ENCODE results near the gene KYNU. TPM values are rescaled to one million over a fixed set of nuclear protein-coding genes. Genes with fewer than 3 reads are reported as not detected.
"Not testable (repeated sequence)": the region's sequence is repeated elsewhere in the genome, so short reads cannot be mapped to it uniquely, and the experiment has no call there.

The KYNU gene
- total and polyA plus RNA-seq, 9 of the 15 experiments (the other 6 are each of a cell fraction or from before 2014, with no cell fraction given), result 2.6 to 11.6 (median 7.2) TPM

GRCh38 chr2:142863485-142863961 is 13.9 kb upstream of the KYNU start:
- Histone ChIP-seq H3K9ac (ENCODE audit: insufficient read depth in 1 of 2, low read depth in 2 of 2, low read length in 2 of 2) (no peak overlapping the region), H4K20me1 (replicated peaks; ENCODE audit: control insufficient read depth, insufficient read depth, low read length) (no peaks in the 10 kb centered on the region), H3K9me3 (replicated peaks; ENCODE audit: control insufficient read depth, insufficient read depth, low read depth, low read length) (no peaks in the 10 kb centered on the region), H3K27ac (ENCODE audit: extremely low read depth, low read depth, low read length) (no peak overlapping the region), H3K9me1 (ENCODE audit: control insufficient read depth, insufficient read depth, low read length) (no peaks in the 10 kb centered on the region), H3K79me2 (ENCODE audit: control insufficient read depth, insufficient read depth, low read length) (no peaks in the 10 kb centered on the region), H3K4me3 (no peak overlapping the region), H2AFZ (ENCODE audit: low read depth, low read length) (no peak overlapping the region), H3K4me2 (ENCODE audit: insufficient read depth, low read length) (no peak overlapping the region), H3K27me3 (ENCODE audit: control insufficient read depth in 2 of 2, insufficient read depth in 2 of 2, low read length in 2 of 2) (no peaks in the 10 kb centered on the region), H3K36me3 (ENCODE audit: control insufficient read depth, insufficient read depth, low read length) (no peaks in the 10 kb centered on the region), H3K4me1 (replicated peaks in 1 of 2; ENCODE audit: control insufficient read depth in 2 of 2, insufficient read depth in 2 of 2, low read length in 2 of 2) (no peaks in the 10 kb centered on the region; a peak in 1 of 5 replicates)
- FAIRE-seq, result no peak
- intact Hi-C loops (cut with micrococcal nuclease), result no loop called here
- no TSS peak for BruUV-seq (replicated peaks)
- CTCF ChIA-PET (ENCODE audit: low intra/inter-chr PET ratio), result no interaction called here
- in situ Hi-C loops (cut with MboI), result no loop called here
- POLR2A ChIA-PET, result no interaction called here
- TF ChIP-seq ZNF311 (CRISPR knock-in tag; IDR thresholded peaks at IDR 0.05), result no peak
- no peak for TF ChIP-seq ATF4 (CRISPR knock-in tag; IDR thresholded peaks at IDR 0.05)
- no peak for TF ChIP-seq HDAC1 (IDR thresholded peaks at IDR 0.05)
- no peak for TF ChIP-seq EHMT2 (IDR thresholded peaks at IDR 0.05)
- TF ChIP-seq, protein P1, sequence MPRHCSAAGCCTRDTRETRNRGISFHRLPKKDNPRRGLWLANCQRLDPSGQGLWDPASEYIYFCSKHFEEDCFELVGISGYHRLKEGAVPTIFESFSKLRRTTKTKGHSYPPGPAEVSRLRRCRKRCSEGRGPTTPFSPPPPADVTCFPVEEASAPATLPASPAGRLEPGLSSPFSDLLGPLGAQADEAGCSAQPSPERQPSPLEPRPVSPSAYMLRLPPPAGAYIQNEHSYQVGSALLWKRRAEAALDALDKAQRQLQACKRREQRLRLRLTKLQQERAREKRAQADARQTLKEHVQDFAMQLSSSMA (CRISPR knock-in tag; IDR thresholded peaks at IDR 0.05), result no peak
- TF ChIP-seq GTF2F1 (IDR thresholded peaks at IDR 0.05; ENCODE audit: low read depth, low read length), result no peak
- no peak for TF ChIP-seq ESRRB (CRISPR knock-in tag; IDR thresholded peaks at IDR 0.05; ENCODE audit: borderline replicate concordance)
- no peak for TF ChIP-seq SMARCE1 (IDR thresholded peaks at IDR 0.05)
- no peak for TF ChIP-seq ZNF274 (IDR thresholded peaks at IDR 0.05; ENCODE audit: borderline replicate concordance, low read depth, low read length)
- no peak for TF ChIP-seq PYGO2 (tag; IDR thresholded peaks at IDR 0.05)
- no peak for DNase-seq (ENCODE audit: extremely low read depth in 1 of 4, low spot score in 3 of 4)
- no peak for ATAC-seq
- WGBS (ENCODE audit: insufficient coverage, low coverage, missing lambda C conversion rate), result 5% methylated on average over 2 of the region's 2 CpGs

GRCh38 chr2:142864605-142865004 is 12.9 kb upstream of the KYNU start:
- H4K20me1 ChIP-seq (replicated peaks; ENCODE audit: control insufficient read depth, insufficient read depth, low read length); POLR2A ChIA-PET; H3K4me1 ChIP-seq (replicated peaks in 1 of 2; ENCODE audit: control insufficient read depth in 2 of 2, insufficient read depth in 2 of 2, low read length in 2 of 2); BruUV-seq (replicated peaks); H3K36me3 ChIP-seq (ENCODE audit: control insufficient read depth, insufficient read depth, low read length); H3K9me1 ChIP-seq (ENCODE audit: control insufficient read depth, insufficient read depth, low read length); H3K27ac ChIP-seq (ENCODE audit: extremely low read depth, low read depth, low read length); H3K9me3 ChIP-seq (replicated peaks; ENCODE audit: control insufficient read depth, insufficient read depth, low read depth, low read length); DNase-seq (ENCODE audit: extremely low read depth in 1 of 4, low spot score in 3 of 4); H3K79me2 ChIP-seq (ENCODE audit: control insufficient read depth, insufficient read depth, low read length); intact Hi-C loops (cut with micrococcal nuclease); in situ Hi-C loops (cut with MboI); H3K4me2 ChIP-seq (ENCODE audit: insufficient read depth, low read length); H3K4me3 ChIP-seq; FAIRE-seq; H2AFZ ChIP-seq (ENCODE audit: low read depth, low read length); H3K27me3 ChIP-seq (ENCODE audit: control insufficient read depth in 2 of 2, insufficient read depth in 2 of 2, low read length in 2 of 2); H3K9ac ChIP-seq (ENCODE audit: insufficient read depth in 1 of 2, low read depth in 2 of 2, low read length in 2 of 2); ATAC-seq: not testable (repeated sequence)
- CTCF ChIA-PET (ENCODE audit: low intra/inter-chr PET ratio), result interaction anchor here (0.6 kb wide), 1 partner anchor 10 kb away, joined by 3 read pairs; no protein-coding TSS in a partner anchor
- 6% methylated on average over 2 of the region's 2 CpGs for WGBS (ENCODE audit: insufficient coverage, low coverage, missing lambda C conversion rate)

Data from K562 (cell line).